Activated CD8-positive, alpha-beta T cell treated with anti-CD3 and anti-CD28 coated beads for 36 hours (primary cell): ENCODE measurements around the gene SFTPA1. TPM values are rescaled to one million over a fixed set of nuclear protein-coding genes. Genes with fewer than 3 reads are reported as not detected.
"Not testable (repeated sequence)": the region's sequence is repeated elsewhere in the genome, so short reads cannot be mapped to it uniquely, and the experiment has no call there.

Experiments
- ATAC-seq: fragments of 200-7000 bp; cut with Tn5 transposase; one replicate; pipeline ENCODE4 v1.10.0; 2021; ENCODE audit warnings: mild to moderate bottlenecking, moderate library complexity
- CTCF ChIA-PET: fragments of 350-600 bp; sonication (Branson Sonifier 250); formaldehyde crosslinking; loops from one replicate; lab custom pipeline; 2021; ENCODE audit warnings: antibody characterized with exemption; lab: Charles Lee
- POLR2A ChIA-PET: fragments of 350-600 bp; sonication (Branson Sonifier 250); formaldehyde crosslinking; loops from one replicate; lab custom pipeline; 2021; ENCODE audit warnings: antibody characterized with exemption; lab: Charles Lee
- DNase-seq: peaks from one replicate; pipeline ENCODE4 v3.0.0-alpha.2; 2020
- H3K27ac Mint-ChIP-seq: one replicate; pipeline ENCODE4 v1.8.0; 2021; ENCODE audit warnings: mild to moderate bottlenecking, mixed read lengths
- H3K27me3 Mint-ChIP-seq: one replicate; pipeline ENCODE4 v1.8.0; 2021; ENCODE audit warnings: mixed read lengths
- H3K36me3 Mint-ChIP-seq: one replicate; pipeline ENCODE4 v1.8.0; 2021; ENCODE audit warnings: low read depth, mixed read lengths
- H3K4me1 Mint-ChIP-seq: one replicate; pipeline ENCODE4 v1.8.0; 2021; ENCODE audit warnings: low read depth, mixed read lengths
- H3K4me3 Mint-ChIP-seq: one replicate; pipeline ENCODE4 v1.8.0; 2021; ENCODE audit warnings: mild to moderate bottlenecking, moderate library complexity, mixed read lengths
- H3K9me3 Mint-ChIP-seq: one replicate; pipeline ENCODE4 v1.8.0; 2021; ENCODE audit warnings: mixed read lengths
- intact Hi-C: fragments of 100-400 bp; cut with micrococcal nuclease; formaldehyde crosslinking; loops from one replicate; pipeline ENCODE4 v1.10.0; 2022
- total RNA-seq, 2 experiments: library from RNA; stranded (reverse); gene quantifications; one replicate each; pipeline ENCODE4 v1.2.3, GENCODE V29; 2021
- TF ChIP-seq, protein P1 (sequence below): fragments of 200-600 bp; IDR thresholded peaks from one replicate; pipeline ENCODE4 v1.8.0; 2022; ENCODE audit warnings: antibody characterized with exemption, mild to moderate bottlenecking

The SFTPA1 gene
- total RNA-seq = not detected

- H3K27ac Mint-ChIP-seq = no peak within 1 kb of the TSS
- no peak within 1 kb of the TSS for H3K4me3 Mint-ChIP-seq
- CTCF ChIA-PET = interaction anchor here (1.9 kb wide), 1 partner anchor 73 kb away, joined by 5 read pairs; no protein-coding TSS in a partner anchor
These were observed at the start of gene SFTPA1 for GRCh38 chr10:79610601-79611191. TSS of gene SFTPA1 (plus strand) at chr10:79610939. CDS start at chr10:79611826, 887 bp downstream.

GRCh38 chr10:79561257-79561656, 49.5 kb upstream of the SFTPA1 start:
- H3K27me3 Mint-ChIP-seq = peaks cover 15% of the 10 kb centered on the region
- ChIA-PET POLR2A (no interaction called here), CTCF (no interaction called here)
- H3K36me3 Mint-ChIP-seq = no peaks in the 10 kb centered on the region
- H3K4me3 Mint-ChIP-seq = no peak overlapping the region
- ATAC-seq (no peak), DNase-seq (no peak)
- H3K4me1 Mint-ChIP-seq = no peaks in the 10 kb centered on the region
- TF ChIP-seq, protein P1, sequence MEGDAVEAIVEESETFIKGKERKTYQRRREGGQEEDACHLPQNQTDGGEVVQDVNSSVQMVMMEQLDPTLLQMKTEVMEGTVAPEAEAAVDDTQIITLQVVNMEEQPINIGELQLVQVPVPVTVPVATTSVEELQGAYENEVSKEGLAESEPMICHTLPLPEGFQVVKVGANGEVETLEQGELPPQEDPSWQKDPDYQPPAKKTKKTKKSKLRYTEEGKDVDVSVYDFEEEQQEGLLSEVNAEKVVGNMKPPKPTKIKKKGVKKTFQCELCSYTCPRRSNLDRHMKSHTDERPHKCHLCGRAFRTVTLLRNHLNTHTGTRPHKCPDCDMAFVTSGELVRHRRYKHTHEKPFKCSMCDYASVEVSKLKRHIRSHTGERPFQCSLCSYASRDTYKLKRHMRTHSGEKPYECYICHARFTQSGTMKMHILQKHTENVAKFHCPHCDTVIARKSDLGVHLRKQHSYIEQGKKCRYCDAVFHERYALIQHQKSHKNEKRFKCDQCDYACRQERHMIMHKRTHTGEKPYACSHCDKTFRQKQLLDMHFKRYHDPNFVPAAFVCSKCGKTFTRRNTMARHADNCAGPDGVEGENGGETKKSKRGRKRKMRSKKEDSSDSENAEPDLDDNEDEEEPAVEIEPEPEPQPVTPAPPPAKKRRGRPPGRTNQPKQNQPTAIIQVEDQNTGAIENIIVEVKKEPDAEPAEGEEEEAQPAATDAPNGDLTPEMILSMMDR = no peak
- no peaks in the 10 kb centered on the region for H3K9me3 Mint-ChIP-seq
- intact Hi-C loops = loop anchor here (10.0 kb wide), 1 partner anchor 364 kb away; no protein-coding TSS in a partner anchor
- H3K27ac Mint-ChIP-seq = no peak overlapping the region

More at GRCh38 chr10:79610601-79611191, at the start of gene SFTPA1:
- POLR2A ChIA-PET = no interaction called here
- intact Hi-C loops = loop anchor here (10.0 kb wide), 1 partner anchor 56 kb away; no protein-coding TSS in a partner anchor
- Mint-ChIP-seq H3K27me3 (no peaks in the 10 kb centered on the region), H3K36me3 (no peaks in the 10 kb centered on the region), H3K4me1 (no peaks in the 10 kb centered on the region), H3K9me3 (no peaks in the 10 kb centered on the region)
- TF ChIP-seq, protein P1 = no peak
- ATAC-seq = no peak
- DNase-seq = no peak

DNA sequence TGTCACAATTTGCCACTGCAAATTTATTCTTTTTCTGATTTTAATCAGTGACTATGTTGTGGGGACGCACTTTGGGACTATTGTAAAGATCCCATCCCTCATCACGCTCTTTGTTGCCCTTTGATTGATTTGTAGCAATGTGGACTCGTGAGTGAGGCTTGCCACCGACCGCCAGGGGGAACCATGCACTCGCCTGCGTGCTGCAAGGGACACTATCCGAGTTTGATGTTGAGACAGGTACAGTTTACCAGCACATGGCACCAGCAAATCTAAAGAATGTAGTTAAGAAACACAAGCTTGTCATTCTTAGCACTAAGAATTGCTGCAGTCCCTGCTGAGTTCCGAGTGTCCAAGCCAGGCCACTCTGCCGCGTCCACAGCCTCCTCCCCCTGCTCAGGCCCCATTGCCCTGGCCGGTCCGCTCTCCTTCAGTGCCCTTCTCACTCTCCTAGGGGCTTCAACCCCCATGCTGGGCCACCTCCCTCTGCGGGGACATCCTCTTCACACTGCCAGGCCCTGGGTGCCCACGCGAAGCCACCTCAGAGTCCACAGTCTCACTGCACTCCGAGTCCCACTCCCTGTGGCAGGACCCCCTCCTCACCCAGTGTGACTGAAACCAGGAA, 48.5 kb upstream of the SFTPA1 start:
- Mint-ChIP-seq H3K27ac (no peak overlapping the region), H3K4me3 (no peak overlapping the region), H3K36me3 (no peaks in the 10 kb centered on the region), H3K27me3 (peaks cover 15% of the 10 kb centered on the region), H3K9me3 (no peaks in the 10 kb centered on the region), H3K4me1 (no peaks in the 10 kb centered on the region)
- TF ChIP-seq, protein P1 = peak; percentile 71
- POLR2A ChIA-PET = no interaction called here
- CTCF ChIA-PET = interaction anchor here (0.7 to 1.5 kb wide), 5 partner anchors 10 to 74 kb away, joined by 3 to 5 read pairs (median 3); no protein-coding TSS in a partner anchor
- intact Hi-C loops = loop anchor here (10.0 kb wide), 1 partner anchor 363 kb away; no protein-coding TSS in a partner anchor
- ATAC-seq (peak; percentile 86), DNase-seq (peak; percentile 78)

- CTCF ChIA-PET = interaction anchor here (1.3 to 1.5 kb wide), 2 partner anchors 11 to 75 kb away, joined by 3 to 5 read pairs; no protein-coding TSS in a partner anchor
- Mint-ChIP-seq H3K27me3 (peaks cover 21% of the 10 kb centered on the region), H3K27ac (no peak overlapping the region), H3K9me3 (no peaks in the 10 kb centered on the region), H3K4me3 (no peak overlapping the region), H3K4me1 (no peaks in the 10 kb centered on the region), H3K36me3 (no peaks in the 10 kb centered on the region)
- TF ChIP-seq, protein P1 = no peak
- POLR2A ChIA-PET = no interaction called here
- ATAC-seq (no peak), DNase-seq (no peak)
- intact Hi-C loops = loop anchor here (10.0 kb wide), 1 partner anchor 361 kb away; no protein-coding TSS in a partner anchor
These were observed 47.3 kb upstream of the SFTPA1 start for GRCh38 chr10:79563426-79563825.

GRCh38 chr10:79570624-79571023, 40.1 kb upstream of the SFTPA1 start:
- POLR2A ChIA-PET, CTCF ChIA-PET, ATAC-seq, intact Hi-C loops, H3K4me1 Mint-ChIP-seq, DNase-seq, H3K36me3 Mint-ChIP-seq, H3K4me3 Mint-ChIP-seq, H3K27ac Mint-ChIP-seq, H3K9me3 Mint-ChIP-seq: not testable (repeated sequence)
- peaks cover 46% of the 10 kb centered on the region for H3K27me3 Mint-ChIP-seq
